Measurements from ENCODE around the gene JARID2.

Gene JARID2

GRCh38 chr6:15487262-15487661 lies 241.4 kb downstream of the JARID2 start:
- intact Hi-C loops (cut with DNase I; ENCODE audit: low total_unique reads): loop anchor here (10.0 kb wide), 1 partner anchor 1272 kb away; no protein-coding TSS in a partner anchor
- Histone ChIP-seq H3K4me3 (no peak overlapping the region), H3K9me3 (no peaks in the 10 kb centered on the region), H3K36me3 (peaks cover 18 to 28% (median 18%) of the 10 kb centered on the region in 3 donors), H3K4me1 (peaks cover 0 to 10% (median 3%) of the 10 kb centered on the region in 4 donors), H3K27ac (no peak overlapping the region), H3K27me3 (no peaks in the 10 kb centered on the region)
- TF ChIP-seq, protein P1, sequence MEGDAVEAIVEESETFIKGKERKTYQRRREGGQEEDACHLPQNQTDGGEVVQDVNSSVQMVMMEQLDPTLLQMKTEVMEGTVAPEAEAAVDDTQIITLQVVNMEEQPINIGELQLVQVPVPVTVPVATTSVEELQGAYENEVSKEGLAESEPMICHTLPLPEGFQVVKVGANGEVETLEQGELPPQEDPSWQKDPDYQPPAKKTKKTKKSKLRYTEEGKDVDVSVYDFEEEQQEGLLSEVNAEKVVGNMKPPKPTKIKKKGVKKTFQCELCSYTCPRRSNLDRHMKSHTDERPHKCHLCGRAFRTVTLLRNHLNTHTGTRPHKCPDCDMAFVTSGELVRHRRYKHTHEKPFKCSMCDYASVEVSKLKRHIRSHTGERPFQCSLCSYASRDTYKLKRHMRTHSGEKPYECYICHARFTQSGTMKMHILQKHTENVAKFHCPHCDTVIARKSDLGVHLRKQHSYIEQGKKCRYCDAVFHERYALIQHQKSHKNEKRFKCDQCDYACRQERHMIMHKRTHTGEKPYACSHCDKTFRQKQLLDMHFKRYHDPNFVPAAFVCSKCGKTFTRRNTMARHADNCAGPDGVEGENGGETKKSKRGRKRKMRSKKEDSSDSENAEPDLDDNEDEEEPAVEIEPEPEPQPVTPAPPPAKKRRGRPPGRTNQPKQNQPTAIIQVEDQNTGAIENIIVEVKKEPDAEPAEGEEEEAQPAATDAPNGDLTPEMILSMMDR (IDR thresholded peaks at IDR 0.05): no peak
- no peak for DNase-seq

- no peak for DNase-seq
- Histone ChIP-seq H3K4me3 (no peak overlapping the region), H3K4me1 (peaks cover 0 to 10% (median 3%) of the 10 kb centered on the region in 4 donors), H3K36me3 (peaks cover 18 to 28% (median 18%) of the 10 kb centered on the region in 3 donors), H3K27ac (no peak overlapping the region), H3K27me3 (no peaks in the 10 kb centered on the region), H3K9me3 (no peaks in the 10 kb centered on the region)
- TF ChIP-seq, protein P1 (IDR thresholded peaks at IDR 0.05): no peak
- intact Hi-C loops (cut with DNase I; ENCODE audit: low total_unique reads): loop anchor here (10.0 kb wide), 1 partner anchor 1275 kb away; no protein-coding TSS in a partner anchor
Measured at GRCh38 chr6:15489261-15489962, 243.5 kb downstream of the JARID2 start.

- H3K27me3 ChIP-seq: no peaks in the 10 kb centered on the region
- peaks cover 0 to 20% (median 8%) of the 10 kb centered on the region in 4 donors for H3K4me1 ChIP-seq
- H3K9me3 ChIP-seq: no peaks in the 10 kb centered on the region
- TF ChIP-seq, protein P1 (IDR thresholded peaks at IDR 0.05): no peak
- intact Hi-C loops (cut with DNase I; ENCODE audit: low total_unique reads): loop anchor here (10.0 kb wide), 1 partner anchor 246 kb away; the partner anchor contains the start of gene JARID2
- no peak for DNase-seq
- no peak overlapping the region for H3K4me3 ChIP-seq
- no peak overlapping the region for H3K27ac ChIP-seq
- H3K36me3 ChIP-seq: peaks cover 18 to 28% (median 18%) of the 10 kb centered on the region in 3 donors
Measured at GRCh38 chr6:15490242-15491100, 244.6 kb downstream of the JARID2 start.

DNA sequence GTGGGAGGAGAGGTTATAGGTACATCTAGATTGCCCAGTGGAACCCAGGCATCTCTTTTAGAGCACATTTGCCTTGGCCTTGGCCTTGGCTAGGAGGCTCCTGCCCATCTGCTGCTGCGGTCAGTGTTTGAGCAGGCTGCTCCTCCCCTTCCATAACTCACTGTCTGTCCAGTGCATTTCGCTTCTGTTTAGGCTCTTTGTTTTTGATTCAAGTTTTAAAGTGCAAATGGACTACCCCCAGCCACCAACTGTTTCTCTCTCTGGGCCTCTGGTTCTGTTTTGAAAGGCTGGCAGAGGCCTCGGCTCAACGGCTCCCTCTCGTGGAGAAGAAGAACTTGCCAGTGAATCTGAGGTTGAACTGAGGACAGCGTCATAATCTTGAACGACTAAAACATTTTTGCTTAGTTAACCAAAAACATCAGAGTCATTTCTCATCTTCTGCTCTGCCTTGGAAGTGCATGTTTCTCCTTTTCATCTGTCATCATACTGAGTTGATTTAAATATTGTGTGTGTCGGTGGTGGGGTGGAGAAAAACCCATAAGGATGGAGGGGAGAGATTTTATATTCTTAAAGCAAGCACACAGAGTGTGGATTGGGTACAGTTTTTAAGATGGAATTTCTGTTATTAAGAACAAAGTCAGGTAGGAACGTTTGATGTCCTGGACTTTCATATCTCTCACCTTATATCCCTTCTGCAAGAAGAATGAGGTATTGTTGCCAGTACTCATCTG lies 245.6 kb downstream of the JARID2 start:
- no peak overlapping the region for H3K27ac ChIP-seq
- no peak overlapping the region for H3K4me3 ChIP-seq
- intact Hi-C loops (cut with DNase I; ENCODE audit: low total_unique reads): loop anchor here (10.0 kb wide), 1 partner anchor 247 kb away; the partner anchor contains the start of gene JARID2
- no peaks in the 10 kb centered on the region for H3K27me3 ChIP-seq
- peaks cover 22 to 35% (median 23%) of the 10 kb centered on the region in 3 donors for H3K36me3 ChIP-seq
- peaks cover 0 to 29% (median 12%) of the 10 kb centered on the region in 4 donors for H3K4me1 ChIP-seq
- H3K9me3 ChIP-seq: no peaks in the 10 kb centered on the region
- DNase-seq: peak; percentile 75 to 84
- TF ChIP-seq, protein P1 (IDR thresholded peaks at IDR 0.05): peak; percentile 79 to 93

- H3K4me1 ChIP-seq: peaks cover 0 to 29% (median 12%) of the 10 kb centered on the region in 4 donors
- no peak overlapping the region for H3K27ac ChIP-seq
- H3K36me3 ChIP-seq: peaks cover 25 to 40% (median 28%) of the 10 kb centered on the region in 3 donors
- H3K27me3 ChIP-seq: no peaks in the 10 kb centered on the region
- H3K4me3 ChIP-seq: no peak overlapping the region
- H3K9me3 ChIP-seq: no peaks in the 10 kb centered on the region
- intact Hi-C loops (cut with DNase I; ENCODE audit: low total_unique reads): loop anchor here (10.0 kb wide), 1 partner anchor 247 kb away; the partner anchor contains the start of gene JARID2
- TF ChIP-seq, protein P1 (IDR thresholded peaks at IDR 0.05): no peak
- DNase-seq: no peak
Measured at GRCh38 chr6:15491986-15492269, 246.1 kb downstream of the JARID2 start.

All from tibial artery (tissue), 4 donors.